CD14-positive monocyte (primary cell): ENCODE results near the gene TNNI3K. TPM values are rescaled to one million over a fixed set of nuclear protein-coding genes. Genes with fewer than 3 reads are reported as not detected.

Experiments used
- DNase-seq, 3 donors: peaks; one replicate each; pipeline ENCODE4 v3.0.0-alpha.2; 2011 to 2022
- H2AFZ ChIP-seq: 2 replicates; pipeline ENCODE4 v1.6.0; 2012; ENCODE audit warnings: mild to moderate bottlenecking, low read depth, low read length, inconsistent platforms; ENCODE audit not compliant: insufficient read depth, poor library complexity, severe bottlenecking
- H3K27ac ChIP-seq, 2 donors: 1 replicate in 1 of 2; 2 replicates in 1 of 2; pipeline ENCODE4 v1.5.1; 2012 to 2013; ENCODE audit warnings: low read length in 2 of 2, control low read depth in 1 of 2, inconsistent platforms in 1 of 2, low read depth in 1 of 2, mild to moderate bottlenecking in 1 of 2
- H3K27me3 ChIP-seq, 2 donors: one replicate each; pipeline versions ENCODE4 v1.6.0 to v1.6.1; 2011 to 2013; ENCODE audit warnings: low read length in 2 of 2; ENCODE audit not compliant: control insufficient read depth in 2 of 2, insufficient read depth in 2 of 2
- H3K36me3 ChIP-seq, 2 donors: replicated peaks in 1 of 2; 1 replicate in 1 of 2; 2 replicates in 1 of 2; pipeline versions ENCODE4 v1.5.1 to v1.6.1; 2012 to 2013; ENCODE audit warnings: low read length in 2 of 2, control low read depth in 1 of 2, inconsistent platforms in 1 of 2, mild to moderate bottlenecking in 1 of 2; ENCODE audit not compliant: insufficient read depth in 2 of 2, control insufficient read depth in 1 of 2
- H3K4me1 ChIP-seq, 2 donors: 1 replicate in 1 of 2; 2 replicates in 1 of 2; pipeline versions ENCODE4 v1.5.1 to v1.6.1; 2012 to 2013; ENCODE audit warnings: low read length in 2 of 2, control low read depth in 1 of 2, inconsistent platforms in 1 of 2, mild to moderate bottlenecking in 1 of 2, moderate library complexity in 1 of 2; ENCODE audit not compliant: insufficient read depth in 2 of 2, control insufficient read depth in 1 of 2
- H3K4me2 ChIP-seq: replicated peaks from 2 replicates; pipeline ENCODE3; 2012; ENCODE audit warnings: low read length, moderate library complexity, mild to moderate bottlenecking; ENCODE audit not compliant: poor library complexity, severe bottlenecking; ENCODE audit errors: extremely low read depth
- H3K4me3 ChIP-seq, 3 experiments: fragments of 200-600 bp in 1 of 3; sonication (generic) in 1 of 3; replicated peaks in 1 of 3; 1 replicate in 2 of 3; 2 replicates in 1 of 3; pipeline ENCODE4 v1.5.1; 2011 to 2013; ENCODE audit warnings: low read length in 3 of 3, mild to moderate bottlenecking in 3 of 3, control low read depth in 2 of 3, low read depth in 2 of 3, inconsistent platforms in 1 of 3, moderate library complexity in 1 of 3
- H3K79me2 ChIP-seq: 2 replicates; pipeline ENCODE4 v1.6.0; 2012; ENCODE audit warnings: mild to moderate bottlenecking, control low read depth, inconsistent platforms, low read length, moderate library complexity; ENCODE audit not compliant: insufficient read depth
- H3K9ac ChIP-seq: 2 replicates; pipeline ENCODE4 v1.6.0; 2017; ENCODE audit warnings: low read length, mild to moderate bottlenecking; ENCODE audit not compliant: insufficient read depth, poor library complexity, severe bottlenecking
- H3K9me3 ChIP-seq, 2 donors: replicated peaks in 1 of 2; 1 replicate in 1 of 2; 2 replicates in 1 of 2; pipeline versions ENCODE4 v1.5.1 to v1.6.1; 2012 to 2013; ENCODE audit warnings: low read length in 2 of 2, control low read depth in 1 of 2; ENCODE audit not compliant: control insufficient read depth in 1 of 2, insufficient read depth in 1 of 2
- H4K20me1 ChIP-seq: 2 replicates; pipeline ENCODE4 v1.6.0; 2012; ENCODE audit warnings: mild to moderate bottlenecking, low read length, control low read depth, moderate library complexity; ENCODE audit not compliant: insufficient read depth
- H3K27ac Mint-ChIP-seq, 7 donors: one replicate each; pipeline ENCODE4 v1.8.0; 2020; ENCODE audit warnings: mild to moderate bottlenecking in 7 of 7, mixed read lengths in 7 of 7, moderate library complexity in 6 of 7, inconsistent platforms in 2 of 7
- H3K27me3 Mint-ChIP-seq, 3 donors: one replicate each; pipeline ENCODE4 v1.8.0; 2021 to 2022; ENCODE audit warnings: low read depth in 3 of 3, mild to moderate bottlenecking in 3 of 3, mixed read lengths in 3 of 3, moderate library complexity in 3 of 3, inconsistent platforms in 1 of 3
- H3K36me3 Mint-ChIP-seq, 2 donors: one replicate each; pipeline ENCODE4 v1.8.0; 2020; ENCODE audit warnings: mixed read lengths in 2 of 2, inconsistent platforms in 1 of 2, mild to moderate bottlenecking in 1 of 2
- H3K4me1 Mint-ChIP-seq: one replicate; pipeline ENCODE4 v1.8.0; 2020; ENCODE audit warnings: mild to moderate bottlenecking, mixed read lengths
- H3K4me3 Mint-ChIP-seq, 2 donors: one replicate each; pipeline ENCODE4 v1.8.0; 2020; ENCODE audit warnings: mild to moderate bottlenecking in 2 of 2, mixed read lengths in 2 of 2, moderate library complexity in 1 of 2
- H3K9me3 Mint-ChIP-seq, 7 donors: one replicate each; pipeline ENCODE4 v1.8.0; 2020 to 2022; ENCODE audit warnings: mixed read lengths in 7 of 7, mild to moderate bottlenecking in 6 of 7, moderate library complexity in 6 of 7, inconsistent platforms in 2 of 7
- CTCF ChIP-seq: fragments of 200-600 bp; IDR thresholded peaks from one replicate; pipeline ENCODE4 v1.8.0; 2022; ENCODE audit warnings: antibody characterized with exemption, mild to moderate bottlenecking
- WGBS: methylation state at CpG from one replicate; pipeline ENCODE4 v1.1.5; 2013; ENCODE audit warnings: missing lambda C conversion rate; ENCODE audit not compliant: insufficient coverage; 5-methylcytosine and 5-hydroxymethylcytosine counted together
- intact Hi-C, 2 donors: fragments of 100-400 bp; cut with micrococcal nuclease; formaldehyde crosslinking; loops; one replicate each; pipeline versions ENCODE4 v1.15.0 to v1.15.1; 2023
- polyA plus RNA-seq, 3 donors: library from polyadenylated mRNA; depleted of rRNA in 1 of 3; unstranded in 2 of 3; stranded (reverse) in 1 of 3; fragments of 300-500 nt in 2 of 3; fragments of >200 nt in 1 of 3; fragmentation: Illumina TruSeq in 2 of 3; gene quantifications; 1 replicate in 2 of 3; 2 replicates in 1 of 3; pipeline ENCODE4 v1.2.3, GENCODE V29; 2012 to 2021

Gene TNNI3K
- polyA plus RNA-seq, 3 donors, result 0.51 TPM; not detected in 2

DNA sequence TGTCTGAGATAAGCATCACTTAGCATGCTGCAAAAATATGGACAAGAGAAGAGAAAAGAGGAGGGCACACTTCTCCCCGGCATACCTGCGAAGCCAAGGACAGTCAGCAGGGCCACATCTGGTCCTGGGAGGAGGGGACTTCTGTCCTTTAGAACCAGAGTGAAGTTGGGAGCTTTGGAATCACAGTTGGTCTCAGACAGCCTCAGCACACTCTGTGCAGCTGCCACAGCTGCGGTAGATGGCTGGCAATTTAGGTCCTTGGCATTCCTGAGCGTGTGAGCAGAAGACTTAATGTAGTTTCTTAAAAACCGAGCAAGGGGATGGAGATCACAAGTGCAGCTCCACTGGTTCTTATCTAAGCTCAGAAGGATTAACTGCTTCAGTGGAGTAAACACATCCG, 244.9 kb downstream of the TNNI3K start:
- Histone ChIP-seq H4K20me1 (no peaks in the 10 kb centered on the region), H3K4me2 (no peak overlapping the region), H3K36me3 (no peaks in the 10 kb centered on the region), H3K9ac (no peak overlapping the region), H3K9me3 (no peaks in the 10 kb centered on the region), H3K4me3 (no peak overlapping the region), H3K79me2 (no peaks in the 10 kb centered on the region), H3K27me3 (no peaks in the 10 kb centered on the region), H3K27ac (no peak overlapping the region), H2AFZ (no peak overlapping the region), H3K4me1 (no peaks in the 10 kb centered on the region)
- no peak for DNase-seq
- H3K4me3 Mint-ChIP-seq, result no peak overlapping the region
- H3K27ac Mint-ChIP-seq, result no peak overlapping the region
- intact Hi-C loops, result no loop called here
- no peak for TF ChIP-seq CTCF
- H3K27me3 Mint-ChIP-seq, result no peaks in the 10 kb centered on the region
- no peaks in the 10 kb centered on the region for H3K4me1 Mint-ChIP-seq
- 88% methylated on average over 5 of the region's 6 CpGs for WGBS
- H3K36me3 Mint-ChIP-seq, result no peaks in the 10 kb centered on the region
- H3K9me3 Mint-ChIP-seq, result peaks cover 0 to 2% (median 0%) of the 10 kb centered on the region in 7 donors

- Histone ChIP-seq H3K27ac (no peak overlapping the region), H3K9ac (no peak overlapping the region), H3K36me3 (no peaks in the 10 kb centered on the region), H3K4me1 (no peaks in the 10 kb centered on the region), H3K4me3 (no peak overlapping the region), H4K20me1 (no peaks in the 10 kb centered on the region), H2AFZ (no peak overlapping the region), H3K4me2 (no peak overlapping the region), H3K27me3 (no peaks in the 10 kb centered on the region), H3K79me2 (no peaks in the 10 kb centered on the region), H3K9me3 (no peaks in the 10 kb centered on the region)
- intact Hi-C loops, result no loop called here
- Mint-ChIP-seq H3K36me3 (no peaks in the 10 kb centered on the region), H3K4me3 (no peak overlapping the region), H3K27me3 (no peaks in the 10 kb centered on the region), H3K4me1 (no peaks in the 10 kb centered on the region), H3K27ac (no peak overlapping the region), H3K9me3 (peaks cover 0 to 2% (median 0%) of the 10 kb centered on the region in 7 donors)
- TF ChIP-seq CTCF, result no peak
- no peak for DNase-seq
- 92% methylated on average over 2 of the region's 3 CpGs for WGBS
Observed at GRCh38 chr1:74481607-74482006, 246.4 kb downstream of the TNNI3K start.
